ENCODE data around the gene AIP.

AIP gene

DNA sequence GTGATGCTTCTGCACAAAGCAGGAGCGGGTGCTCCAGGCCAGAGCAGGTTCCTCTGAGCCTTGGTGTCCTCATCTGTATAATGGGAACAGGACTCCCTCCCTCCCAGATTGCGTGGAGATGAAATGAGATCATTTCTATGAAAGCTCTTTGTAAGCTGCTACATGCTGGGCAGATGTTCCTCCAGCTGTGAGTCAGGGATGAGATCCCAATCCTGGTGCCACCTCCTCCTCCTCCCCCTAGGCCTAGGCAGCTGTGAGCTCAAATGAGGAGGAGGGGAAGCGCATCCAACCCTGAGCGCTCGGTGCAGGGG lies 47.4 kb downstream of the AIP start:
- H3K4me3 ChIP-seq (replicated peaks; ENCODE audit: insufficient read depth, low read length), result no peak overlapping the region
- no peak for DNase-seq (ENCODE audit: low read depth in 1 of 2, low spot score in 1 of 2)
- H3K27ac ChIP-seq (replicated peaks), result no peak overlapping the region
- TF ChIP-seq GABPA (IDR thresholded peaks at IDR 0.05; ENCODE audit: low read depth), result no peak
- TF ChIP-seq, protein P1, sequence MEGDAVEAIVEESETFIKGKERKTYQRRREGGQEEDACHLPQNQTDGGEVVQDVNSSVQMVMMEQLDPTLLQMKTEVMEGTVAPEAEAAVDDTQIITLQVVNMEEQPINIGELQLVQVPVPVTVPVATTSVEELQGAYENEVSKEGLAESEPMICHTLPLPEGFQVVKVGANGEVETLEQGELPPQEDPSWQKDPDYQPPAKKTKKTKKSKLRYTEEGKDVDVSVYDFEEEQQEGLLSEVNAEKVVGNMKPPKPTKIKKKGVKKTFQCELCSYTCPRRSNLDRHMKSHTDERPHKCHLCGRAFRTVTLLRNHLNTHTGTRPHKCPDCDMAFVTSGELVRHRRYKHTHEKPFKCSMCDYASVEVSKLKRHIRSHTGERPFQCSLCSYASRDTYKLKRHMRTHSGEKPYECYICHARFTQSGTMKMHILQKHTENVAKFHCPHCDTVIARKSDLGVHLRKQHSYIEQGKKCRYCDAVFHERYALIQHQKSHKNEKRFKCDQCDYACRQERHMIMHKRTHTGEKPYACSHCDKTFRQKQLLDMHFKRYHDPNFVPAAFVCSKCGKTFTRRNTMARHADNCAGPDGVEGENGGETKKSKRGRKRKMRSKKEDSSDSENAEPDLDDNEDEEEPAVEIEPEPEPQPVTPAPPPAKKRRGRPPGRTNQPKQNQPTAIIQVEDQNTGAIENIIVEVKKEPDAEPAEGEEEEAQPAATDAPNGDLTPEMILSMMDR (IDR thresholded peaks at IDR 0.05; ENCODE audit: insufficient read depth, low read length), result no peak
- H3K27me3 ChIP-seq (ENCODE audit: insufficient read depth, poor library complexity, severe bottlenecking), result no peaks in the 10 kb centered on the region

DNA sequence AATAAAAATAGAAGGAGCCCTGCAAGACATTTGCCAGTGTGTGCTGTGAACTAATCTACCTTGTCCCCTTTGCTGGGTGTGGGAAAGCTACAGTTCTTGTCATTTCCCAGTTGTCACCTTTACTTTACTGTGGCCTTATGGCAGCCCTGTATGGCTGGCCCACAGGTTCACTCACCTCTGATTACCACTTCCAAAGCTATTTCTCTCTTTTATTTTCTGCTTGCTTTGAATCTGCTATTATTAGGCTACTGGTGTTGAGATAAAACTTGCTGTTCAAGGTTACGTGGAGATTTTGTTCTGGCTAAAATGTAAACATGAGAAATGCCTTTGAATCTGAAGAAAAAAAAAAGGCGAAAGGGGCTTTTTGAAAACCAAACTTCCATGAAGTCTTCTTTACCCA lies 50.1 kb downstream of the AIP start:
- no peak overlapping the region for H3K27ac ChIP-seq (replicated peaks)
- H3K27me3 ChIP-seq (ENCODE audit: insufficient read depth, poor library complexity, severe bottlenecking), result no peaks in the 10 kb centered on the region
- no peak for DNase-seq (ENCODE audit: low read depth in 1 of 2, low spot score in 1 of 2)
- TF ChIP-seq GABPA (IDR thresholded peaks at IDR 0.05; ENCODE audit: low read depth) (no peak), POLR2AphosphoS5 (IDR thresholded peaks at IDR 0.05; ENCODE audit: low read depth) (no peak), SPI1 (IDR thresholded peaks at IDR 0.05; ENCODE audit: borderline replicate concordance, low read depth) (no peak)
- TF ChIP-seq, protein P1 (IDR thresholded peaks at IDR 0.05; ENCODE audit: insufficient read depth, low read length), result no peak
- TF ChIP-seq, protein P2, sequence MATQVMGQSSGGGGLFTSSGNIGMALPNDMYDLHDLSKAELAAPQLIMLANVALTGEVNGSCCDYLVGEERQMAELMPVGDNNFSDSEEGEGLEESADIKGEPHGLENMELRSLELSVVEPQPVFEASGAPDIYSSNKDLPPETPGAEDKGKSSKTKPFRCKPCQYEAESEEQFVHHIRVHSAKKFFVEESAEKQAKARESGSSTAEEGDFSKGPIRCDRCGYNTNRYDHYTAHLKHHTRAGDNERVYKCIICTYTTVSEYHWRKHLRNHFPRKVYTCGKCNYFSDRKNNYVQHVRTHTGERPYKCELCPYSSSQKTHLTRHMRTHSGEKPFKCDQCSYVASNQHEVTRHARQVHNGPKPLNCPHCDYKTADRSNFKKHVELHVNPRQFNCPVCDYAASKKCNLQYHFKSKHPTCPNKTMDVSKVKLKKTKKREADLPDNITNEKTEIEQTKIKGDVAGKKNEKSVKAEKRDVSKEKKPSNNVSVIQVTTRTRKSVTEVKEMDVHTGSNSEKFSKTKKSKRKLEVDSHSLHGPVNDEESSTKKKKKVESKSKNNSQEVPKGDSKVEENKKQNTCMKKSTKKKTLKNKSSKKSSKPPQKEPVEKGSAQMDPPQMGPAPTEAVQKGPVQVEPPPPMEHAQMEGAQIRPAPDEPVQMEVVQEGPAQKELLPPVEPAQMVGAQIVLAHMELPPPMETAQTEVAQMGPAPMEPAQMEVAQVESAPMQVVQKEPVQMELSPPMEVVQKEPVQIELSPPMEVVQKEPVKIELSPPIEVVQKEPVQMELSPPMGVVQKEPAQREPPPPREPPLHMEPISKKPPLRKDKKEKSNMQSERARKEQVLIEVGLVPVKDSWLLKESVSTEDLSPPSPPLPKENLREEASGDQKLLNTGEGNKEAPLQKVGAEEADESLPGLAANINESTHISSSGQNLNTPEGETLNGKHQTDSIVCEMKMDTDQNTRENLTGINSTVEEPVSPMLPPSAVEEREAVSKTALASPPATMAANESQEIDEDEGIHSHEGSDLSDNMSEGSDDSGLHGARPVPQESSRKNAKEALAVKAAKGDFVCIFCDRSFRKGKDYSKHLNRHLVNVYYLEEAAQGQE (IDR thresholded peaks at IDR 0.05; ENCODE audit: insufficient replicate concordance, low read depth), result no peak
- no peak overlapping the region for H3K4me3 ChIP-seq (replicated peaks; ENCODE audit: insufficient read depth, low read length)

DNA sequence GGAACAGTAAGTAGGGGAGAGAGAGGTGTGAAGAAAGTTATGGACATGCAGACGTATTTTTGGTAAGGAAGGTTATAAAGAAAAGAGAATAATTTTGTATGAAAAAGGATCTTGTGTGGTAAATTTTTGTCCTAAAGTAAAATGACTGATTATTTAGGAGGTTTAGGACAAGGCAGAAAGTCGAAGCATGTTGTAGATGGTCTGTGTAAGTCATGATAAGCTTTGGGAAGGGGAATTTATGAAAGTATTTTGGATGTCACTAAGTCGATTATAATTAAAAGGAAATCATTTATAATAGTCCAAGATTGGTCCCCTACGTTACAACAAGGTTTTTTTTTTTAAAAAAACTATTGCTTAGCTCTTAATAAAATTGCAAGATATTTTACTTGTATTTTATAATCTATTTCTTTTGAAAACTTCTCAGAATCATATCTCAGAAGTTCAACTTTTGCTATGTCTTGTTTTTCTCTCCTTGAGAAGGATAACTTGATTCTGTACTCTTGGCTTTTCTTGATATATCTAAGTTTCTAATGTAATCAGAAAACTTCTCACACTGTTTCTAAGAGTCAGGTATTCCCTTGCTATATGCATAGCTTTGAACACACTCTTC lies 51.3 kb downstream of the AIP start:
- no peak for DNase-seq (ENCODE audit: low read depth in 1 of 2, low spot score in 1 of 2)
- TF ChIP-seq, protein P2 (IDR thresholded peaks at IDR 0.05; ENCODE audit: insufficient replicate concordance, low read depth), result no peak
- TF ChIP-seq GABPA (IDR thresholded peaks at IDR 0.05; ENCODE audit: low read depth), result no peak
- TF ChIP-seq, protein P1 (IDR thresholded peaks at IDR 0.05; ENCODE audit: insufficient read depth, low read length), result no peak
- no peak for TF ChIP-seq SPI1 (IDR thresholded peaks at IDR 0.05; ENCODE audit: borderline replicate concordance, low read depth)
- no peak for TF ChIP-seq POLR2AphosphoS5 (IDR thresholded peaks at IDR 0.05; ENCODE audit: low read depth)
- H3K27me3 ChIP-seq (ENCODE audit: insufficient read depth, poor library complexity, severe bottlenecking), result no peaks in the 10 kb centered on the region
- H3K27ac ChIP-seq (replicated peaks), result no peak overlapping the region
- no peak overlapping the region for H3K4me3 ChIP-seq (replicated peaks; ENCODE audit: insufficient read depth, low read length)

DNA sequence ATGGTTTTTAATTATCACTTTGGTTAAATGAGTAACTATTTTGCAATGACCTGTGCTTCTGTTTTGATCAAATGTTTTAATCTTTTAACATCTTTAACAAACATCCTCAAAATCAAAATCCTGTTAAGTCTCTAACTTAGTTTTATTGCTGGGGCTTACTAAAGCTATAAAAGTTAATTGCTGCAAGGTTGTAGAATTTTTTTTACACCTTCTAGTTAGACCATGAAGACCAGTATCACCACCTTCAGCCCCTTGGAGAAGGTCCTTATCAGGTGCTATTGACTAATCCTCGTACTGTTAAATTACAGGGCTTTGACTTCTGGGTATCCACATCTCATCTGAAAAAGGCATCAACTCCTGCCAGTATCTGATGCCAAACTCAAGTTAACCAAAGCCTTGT lies 52.7 kb downstream of the AIP start:
- Histone ChIP-seq H3K27ac (replicated peaks) (no peak overlapping the region), H3K27me3 (ENCODE audit: insufficient read depth, poor library complexity, severe bottlenecking) (no peaks in the 10 kb centered on the region), H3K4me3 (replicated peaks; ENCODE audit: insufficient read depth, low read length) (no peak overlapping the region)
- DNase-seq (ENCODE audit: low read depth in 1 of 2, low spot score in 1 of 2), result no peak
- no peak for TF ChIP-seq POLR2AphosphoS5 (IDR thresholded peaks at IDR 0.05; ENCODE audit: low read depth)
- TF ChIP-seq, protein P1 (IDR thresholded peaks at IDR 0.05; ENCODE audit: insufficient read depth, low read length), result no peak
- no peak for TF ChIP-seq GABPA (IDR thresholded peaks at IDR 0.05; ENCODE audit: low read depth)
- TF ChIP-seq SPI1 (IDR thresholded peaks at IDR 0.05; ENCODE audit: borderline replicate concordance, low read depth), result no peak
- TF ChIP-seq, protein P2 (IDR thresholded peaks at IDR 0.05; ENCODE audit: insufficient replicate concordance, low read depth), result no peak
